ENCODE results near the gene IGFBP7.

The IGFBP7 gene

DNA sequence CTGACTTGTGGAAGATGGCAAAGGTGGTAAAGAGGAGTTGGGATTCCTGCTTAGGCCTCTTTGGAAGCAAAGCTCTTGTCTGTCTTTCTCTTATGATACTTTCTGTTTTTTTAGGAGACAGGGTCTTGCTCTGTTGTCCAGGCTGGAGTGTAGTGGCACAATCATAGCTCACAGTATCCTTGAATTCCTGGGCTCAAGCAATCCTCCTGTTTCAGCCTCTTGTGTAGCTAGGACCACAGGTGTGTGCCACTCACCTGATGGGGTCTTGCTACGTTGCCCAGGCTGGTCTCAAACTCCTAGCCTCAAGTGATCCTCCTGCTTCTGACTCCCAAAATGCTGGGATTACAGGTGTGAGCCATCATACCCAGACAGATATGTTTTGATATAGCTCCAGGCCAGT, 19.3 kb upstream of the IGFBP7 start:
- no peak for DNase-seq (ENCODE audit: low read depth)

- DNase-seq (ENCODE audit: low read depth), result no peak
Observed at GRCh38 chr4:57127361-57127760, 17.2 kb upstream of the IGFBP7 start.

GRCh38 chr4:57125996-57126395, 15.8 kb upstream of the IGFBP7 start:
- no peak for DNase-seq (ENCODE audit: low read depth)

DNA sequence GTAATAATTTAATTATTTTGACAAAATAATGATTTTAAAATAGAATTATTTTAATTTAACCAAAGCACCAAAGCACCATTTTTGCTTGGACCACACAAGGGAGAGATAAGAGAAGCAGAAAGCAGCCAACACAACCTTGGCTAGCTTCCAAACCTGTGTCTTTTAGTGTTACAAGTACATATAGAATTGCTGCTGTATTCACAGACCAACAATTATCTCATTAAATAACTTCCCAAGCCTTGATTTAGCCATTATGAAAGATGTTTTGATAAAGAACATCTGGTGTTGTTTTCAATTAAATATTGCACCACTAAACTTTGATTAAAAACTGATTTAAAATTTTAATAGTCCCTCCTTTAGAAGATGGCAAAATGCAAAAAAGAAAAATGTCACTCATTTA, 14.0 kb upstream of the IGFBP7 start:
- DNase-seq (ENCODE audit: low read depth), result no peak

GRCh38 chr4:57122959-57123358, 12.8 kb upstream of the IGFBP7 start:
- no peak for DNase-seq (ENCODE audit: low read depth)

GRCh38 chr4:57119054-57119651, 9.0 kb upstream of the IGFBP7 start:
- peak; percentile 63 for DNase-seq (ENCODE audit: low read depth)

DNA sequence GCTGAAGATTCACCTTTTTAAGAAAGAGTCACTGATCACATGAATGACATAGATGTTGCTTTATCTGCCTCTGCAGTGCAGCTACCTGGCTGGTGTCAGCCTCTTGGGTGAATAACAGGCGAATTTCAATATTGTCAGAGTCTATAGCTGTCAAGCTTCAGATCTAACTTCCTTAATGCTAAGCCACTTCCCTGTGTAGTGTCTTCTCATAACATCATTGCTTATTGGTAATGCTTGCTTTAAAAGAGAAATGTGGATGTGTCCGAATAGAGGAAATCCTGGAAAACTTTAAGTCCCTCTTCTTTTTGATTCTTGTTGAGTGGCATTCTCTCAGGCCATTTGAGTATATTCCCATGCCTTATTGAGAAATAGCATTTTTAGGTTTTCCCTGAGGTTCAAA, 7.3 kb upstream of the IGFBP7 start:
- DNase-seq (ENCODE audit: low read depth), result no peak

GRCh38 chr4:57116245-57116644, 6.1 kb upstream of the IGFBP7 start:
- DNase-seq (ENCODE audit: low read depth), result no peak

DNA sequence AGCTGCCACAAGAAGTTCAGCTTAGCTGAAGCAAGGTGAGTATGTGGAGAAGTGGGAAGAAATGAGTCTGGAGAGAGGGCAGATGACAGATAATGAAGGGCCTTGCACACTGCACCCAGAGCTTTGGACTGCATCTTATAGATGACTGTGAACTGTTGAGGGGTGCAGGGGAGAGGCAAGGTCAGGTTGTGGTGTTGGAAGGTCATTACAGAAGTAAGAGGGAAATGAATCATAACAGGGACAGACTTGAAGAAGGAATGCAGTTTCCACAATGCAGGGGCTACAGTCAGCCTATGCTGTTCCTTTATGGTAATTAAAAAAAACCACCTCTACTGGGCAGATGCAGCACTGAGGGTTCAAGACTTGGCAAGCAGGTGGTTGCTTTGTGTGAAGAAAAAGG, 4.8 kb upstream of the IGFBP7 start:
- no peak for DNase-seq (ENCODE audit: low read depth)

GRCh38 chr4:57113870-57114269, 3.7 kb upstream of the IGFBP7 start:
- no peak for DNase-seq (ENCODE audit: low read depth)

DNA sequence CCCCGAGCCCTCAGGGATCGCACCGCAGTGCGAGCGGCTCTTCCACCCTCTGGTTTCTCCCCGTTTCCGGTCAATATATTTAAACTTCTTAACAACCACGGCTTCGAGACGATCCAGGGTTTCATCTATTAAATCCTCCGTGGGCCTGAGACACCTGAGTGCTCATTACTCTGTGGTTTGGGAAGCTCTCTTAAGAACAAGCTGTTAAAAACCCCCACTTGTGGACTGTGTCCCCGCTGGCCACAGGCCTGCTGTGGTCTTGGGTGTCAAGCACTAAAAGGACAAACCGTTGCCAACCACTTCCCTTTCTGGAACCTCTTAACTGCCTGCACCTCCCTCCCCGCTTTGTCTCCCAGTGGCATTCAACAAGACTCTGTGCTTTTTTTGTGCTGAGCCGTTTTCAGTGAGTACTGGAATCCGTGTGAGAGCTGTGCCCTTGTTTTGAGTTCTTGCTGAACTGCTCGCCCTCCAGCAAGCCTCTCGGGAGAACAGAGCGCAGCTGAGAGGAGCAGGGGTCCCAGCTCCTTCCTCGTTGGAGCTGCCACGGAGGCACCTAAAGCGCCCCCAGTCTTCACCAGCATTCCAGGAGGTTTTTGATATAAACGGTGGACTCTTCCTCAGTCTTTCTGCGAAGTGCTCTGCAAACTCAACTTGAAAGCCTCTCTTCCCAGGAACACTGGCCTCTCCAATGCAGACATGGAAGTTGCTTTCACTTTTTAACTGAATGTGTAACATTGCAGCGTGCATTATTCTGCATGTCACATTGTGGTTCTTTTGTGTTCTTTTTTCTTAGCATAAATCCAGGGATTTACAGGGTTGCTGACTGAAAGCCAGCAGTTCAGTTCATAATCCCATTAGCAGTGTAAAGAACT, 691 bp upstream of the IGFBP7 start:
- DNase-seq (ENCODE audit: low read depth), result peak; percentile 27

DNA sequence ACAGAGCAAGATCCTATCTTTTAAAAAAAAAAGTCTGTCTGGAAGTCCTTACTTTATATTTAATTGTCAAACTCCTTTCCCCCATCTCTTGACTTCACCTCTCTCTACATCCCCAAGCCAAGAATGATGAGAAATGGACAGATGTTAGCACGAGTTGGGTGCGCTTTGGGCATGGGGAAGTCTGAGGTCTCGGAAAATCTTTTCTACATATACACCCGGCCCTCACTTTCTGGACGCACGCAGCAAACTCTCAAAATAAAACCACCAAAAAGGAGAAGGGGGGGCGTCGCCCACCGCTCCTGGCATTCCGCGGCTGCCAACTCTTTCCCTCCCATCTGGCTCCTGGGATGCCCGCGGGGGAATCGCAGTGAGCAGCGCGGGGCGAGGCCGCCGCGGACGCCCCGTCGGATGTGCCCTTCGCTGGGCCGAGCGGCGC, 756 bp downstream of the IGFBP7 start:
- DNase-seq (ENCODE audit: low read depth), result no peak

GRCh38 chr4:57106181-57106580, 4.0 kb downstream of the IGFBP7 start:
- DNase-seq (ENCODE audit: low read depth), result no peak

DNA sequence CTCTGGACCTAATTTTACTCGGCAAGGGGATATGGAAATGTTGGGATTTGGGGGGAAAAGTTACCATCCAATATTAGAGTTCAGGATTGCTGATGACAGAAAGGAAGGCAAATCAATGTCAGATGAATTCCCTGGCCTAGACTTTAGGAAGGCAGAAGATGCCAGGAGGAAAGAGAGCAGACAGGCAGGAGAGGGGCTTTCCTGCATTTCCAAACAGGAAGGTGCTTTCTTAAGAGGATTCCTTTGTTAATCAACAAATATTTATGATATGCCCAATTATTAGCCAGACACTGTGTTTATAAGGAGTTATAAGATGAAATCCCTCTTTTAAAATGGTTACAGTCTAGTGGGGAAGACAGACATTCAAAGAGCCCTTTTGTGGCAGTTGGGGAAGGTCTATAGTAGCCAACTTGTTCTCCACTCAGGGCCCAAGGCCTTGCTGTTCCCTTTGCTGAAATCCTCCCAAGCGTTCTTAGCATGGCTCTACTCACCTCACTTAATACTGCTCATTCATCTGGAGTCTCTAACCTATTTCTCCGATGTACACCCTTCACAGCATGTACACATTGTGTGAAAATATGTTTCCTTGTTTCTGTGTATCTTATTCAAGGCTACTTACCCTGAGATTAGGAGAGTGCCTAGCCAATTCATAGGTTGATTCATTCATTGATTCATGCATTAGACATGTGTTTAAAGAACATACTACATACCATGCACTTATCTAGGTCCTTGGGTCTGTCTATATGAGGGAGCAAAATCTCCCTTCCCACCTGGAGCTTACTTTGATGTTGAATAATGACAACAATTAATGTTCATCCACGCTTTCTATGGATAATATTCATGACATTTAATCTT, 5.3 kb downstream of the IGFBP7 start:
- DNase-seq (ENCODE audit: low read depth), result no peak

DNA sequence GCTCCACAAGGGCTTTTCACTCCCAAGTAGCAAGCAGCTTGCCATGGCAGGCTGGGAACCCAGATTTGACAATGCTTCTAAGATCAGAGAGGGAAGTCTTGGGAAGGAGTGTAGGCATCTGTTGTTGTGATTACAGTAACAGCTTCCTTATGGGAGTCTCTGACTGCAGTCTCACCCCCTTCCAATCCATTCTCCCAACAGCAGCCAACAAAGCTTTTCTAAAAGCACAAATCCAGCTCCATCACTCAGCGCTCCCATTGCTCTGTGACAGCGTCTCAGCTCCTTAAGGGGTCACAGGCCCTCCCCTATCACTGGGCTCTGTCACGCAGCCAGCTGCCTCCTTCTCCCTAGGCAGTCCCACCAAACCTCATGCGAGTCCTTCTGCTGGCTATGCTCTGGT, 7.1 kb downstream of the IGFBP7 start:
- DNase-seq (ENCODE audit: low read depth), result no peak

DNA sequence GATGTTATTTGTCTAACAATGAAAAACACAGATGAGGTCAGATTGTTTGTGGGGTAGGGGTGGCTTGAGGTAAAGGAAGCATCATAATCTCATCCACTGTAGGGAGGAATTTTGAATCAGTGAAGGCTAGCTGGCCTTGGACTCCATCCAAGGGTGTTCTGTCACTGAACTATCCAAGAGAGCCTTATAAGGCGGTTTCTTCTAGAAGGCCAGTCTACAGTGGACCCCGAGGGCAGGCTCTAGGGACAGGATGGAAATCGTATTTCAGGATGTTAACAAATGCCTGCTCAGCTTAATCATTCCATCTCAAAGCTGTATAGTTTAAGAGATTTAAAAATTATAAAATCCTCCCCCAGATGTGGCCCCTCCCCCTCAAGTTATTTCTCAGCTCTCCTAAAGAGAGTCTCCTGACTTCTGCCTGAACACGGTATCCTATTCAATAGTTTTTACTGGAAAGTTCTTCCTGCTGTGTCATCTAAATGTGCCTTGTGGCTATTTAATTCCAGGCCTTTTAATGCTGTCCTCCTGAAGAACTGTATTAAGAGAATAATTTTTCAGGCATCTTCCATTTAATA, 8.0 kb downstream of the IGFBP7 start:
- DNase-seq (ENCODE audit: low read depth), result peak; percentile 71

DNA sequence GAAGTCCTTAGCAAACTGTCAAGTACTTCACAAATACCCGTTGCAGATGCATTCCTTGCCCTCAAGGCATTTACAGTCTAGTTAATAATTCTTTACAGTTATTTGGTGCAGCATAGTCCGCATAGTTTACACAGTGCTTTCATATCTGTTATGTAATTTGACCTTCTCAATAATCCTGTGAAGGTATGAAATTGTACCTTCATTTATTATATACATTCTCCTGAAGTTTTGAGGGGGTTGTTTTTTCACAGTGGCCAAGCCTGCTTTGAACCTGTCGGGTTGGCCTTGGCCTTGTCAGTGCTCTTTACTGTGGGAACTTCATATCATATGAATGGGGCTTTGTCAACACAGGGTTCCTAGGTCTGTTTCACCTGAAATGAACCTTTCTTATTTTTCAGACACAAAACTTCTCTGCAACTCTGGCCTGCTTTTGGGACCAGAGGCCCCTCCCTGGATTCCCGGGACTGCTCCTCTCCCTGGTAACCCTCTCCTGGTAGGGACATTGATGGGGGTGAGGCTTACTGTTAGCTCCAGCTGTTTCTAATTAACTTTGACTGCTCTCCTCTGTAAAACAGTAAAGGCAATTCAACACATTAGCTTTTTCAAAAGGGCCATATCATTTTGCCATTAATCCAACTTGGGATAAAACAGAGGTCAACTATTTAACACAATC, 9.1 kb downstream of the IGFBP7 start:
- no peak for DNase-seq (ENCODE audit: low read depth)

DNA sequence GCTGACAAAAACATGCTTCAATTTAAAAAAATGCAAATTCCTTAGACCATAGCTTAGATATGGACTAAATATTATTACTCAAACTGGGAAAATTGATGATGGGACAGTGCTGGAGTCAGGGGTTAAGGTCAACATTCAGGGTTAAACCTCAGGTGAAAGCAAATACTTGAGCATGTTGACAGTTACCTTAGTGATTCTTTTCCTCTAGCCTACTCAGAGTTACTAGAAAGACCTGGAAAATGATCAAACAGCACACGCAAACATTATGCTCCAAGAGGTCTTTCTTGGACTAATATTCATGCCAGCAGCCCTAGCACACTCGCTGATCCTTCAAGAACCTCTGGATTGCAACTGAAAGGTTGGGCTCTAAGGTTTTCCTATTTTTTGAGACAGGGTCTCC, 10.8 kb downstream of the IGFBP7 start:
- DNase-seq (ENCODE audit: low read depth), result no peak

GRCh38 chr4:57098941-57099340, 11.2 kb downstream of the IGFBP7 start:
- peak; percentile 74 for DNase-seq (ENCODE audit: low read depth)

DNA sequence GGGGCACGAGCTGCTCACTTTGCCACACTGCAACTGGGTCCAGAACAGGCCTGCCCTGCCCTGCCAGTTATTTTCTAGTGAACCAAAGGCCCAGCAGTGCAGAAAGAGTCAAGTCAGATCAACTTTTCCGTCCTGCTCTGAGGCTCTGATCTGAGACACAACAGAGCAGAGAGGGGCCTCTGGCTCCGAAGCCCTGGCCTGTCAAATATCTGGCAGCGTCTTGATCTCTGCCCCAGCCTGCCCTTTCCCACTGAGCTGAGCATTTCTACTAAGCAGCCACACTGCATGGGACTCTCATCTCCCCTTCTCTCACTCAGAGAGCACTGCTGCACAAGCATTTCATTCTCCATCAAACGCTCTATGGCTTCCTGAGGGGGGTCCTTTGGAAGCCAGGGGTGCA, 11.8 kb downstream of the IGFBP7 start:
- no peak for DNase-seq (ENCODE audit: low read depth)

DNA sequence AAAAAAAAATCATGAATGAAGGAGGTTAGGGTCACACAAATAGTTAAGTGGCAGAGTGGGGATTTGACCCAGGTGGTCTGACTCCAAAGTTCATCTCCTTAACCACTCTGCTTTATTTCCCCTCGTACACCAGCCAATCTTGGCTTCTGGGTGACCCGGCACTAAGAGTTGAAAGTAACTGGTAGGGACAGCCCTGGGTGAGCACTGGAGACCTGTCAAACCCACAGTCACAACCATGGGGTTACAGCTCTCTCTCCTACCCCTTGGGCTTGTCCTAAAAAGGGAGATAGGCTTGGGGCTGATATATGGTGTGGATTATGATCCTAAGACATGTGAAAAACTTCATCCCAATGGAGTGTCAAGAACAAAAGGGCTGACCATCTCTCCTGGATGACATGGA, 12.5 kb downstream of the IGFBP7 start:
- DNase-seq (ENCODE audit: low read depth), result no peak

DNA sequence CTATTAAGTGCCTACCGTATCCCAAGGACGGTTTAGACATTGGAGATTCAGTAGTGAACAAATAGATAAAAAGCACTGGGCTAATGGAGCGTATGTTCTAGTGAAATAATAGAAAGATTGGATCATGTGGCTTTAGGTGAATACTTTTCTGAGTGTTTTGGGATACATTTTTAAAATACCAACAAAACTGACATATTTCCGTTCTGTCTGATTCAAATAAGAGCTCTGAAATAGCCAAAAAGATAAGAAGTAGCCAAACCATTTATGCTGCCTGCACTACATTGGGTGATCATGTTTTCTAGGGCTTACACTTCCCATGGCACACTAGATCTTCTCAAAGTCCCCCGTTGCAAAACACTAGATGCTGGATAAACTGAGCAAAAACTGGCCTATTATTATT, 14.2 kb downstream of the IGFBP7 start:
- no peak for DNase-seq (ENCODE audit: low read depth)
